Breast epithelium (tissue), 3 donors: ENCODE measurements around the gene COPS2.

ENCODE experiments used
- CTCF ChIP-seq, 3 donors: fragments of 450-650 bp; IDR thresholded peaks; one replicate each; pipeline ENCODE4 v1.5.1; 2016 to 2017; ENCODE audit warnings: antibody characterized with exemption in 3 of 3, mild to moderate bottlenecking in 3 of 3, moderate library complexity in 3 of 3
- POLR2AphosphoS5 ChIP-seq, 3 donors: sonication (generic); formaldehyde crosslinking; IDR thresholded peaks; one replicate each; pipeline ENCODE4 v1.6.1; 2017; ENCODE audit warnings: antibody characterized with exemption in 3 of 3

GRCh38 chr15:49115062-49115461 is 40.3 kb downstream of the COPS2 start:
- no peak for TF ChIP-seq CTCF (IDR thresholded peaks at IDR 0.05)
- no peak for TF ChIP-seq POLR2AphosphoS5 (IDR thresholded peaks at IDR 0.05)
